HK-2 (cell line): ENCODE measurements around the gene IFI27L1.

ENCODE experiments used
- DNase-seq: peaks from one replicate; pipeline ENCODE4 v3.0.0-alpha.2; 2018; ENCODE audit not compliant: unreplicated experiment

IFI27L1 gene

DNA sequence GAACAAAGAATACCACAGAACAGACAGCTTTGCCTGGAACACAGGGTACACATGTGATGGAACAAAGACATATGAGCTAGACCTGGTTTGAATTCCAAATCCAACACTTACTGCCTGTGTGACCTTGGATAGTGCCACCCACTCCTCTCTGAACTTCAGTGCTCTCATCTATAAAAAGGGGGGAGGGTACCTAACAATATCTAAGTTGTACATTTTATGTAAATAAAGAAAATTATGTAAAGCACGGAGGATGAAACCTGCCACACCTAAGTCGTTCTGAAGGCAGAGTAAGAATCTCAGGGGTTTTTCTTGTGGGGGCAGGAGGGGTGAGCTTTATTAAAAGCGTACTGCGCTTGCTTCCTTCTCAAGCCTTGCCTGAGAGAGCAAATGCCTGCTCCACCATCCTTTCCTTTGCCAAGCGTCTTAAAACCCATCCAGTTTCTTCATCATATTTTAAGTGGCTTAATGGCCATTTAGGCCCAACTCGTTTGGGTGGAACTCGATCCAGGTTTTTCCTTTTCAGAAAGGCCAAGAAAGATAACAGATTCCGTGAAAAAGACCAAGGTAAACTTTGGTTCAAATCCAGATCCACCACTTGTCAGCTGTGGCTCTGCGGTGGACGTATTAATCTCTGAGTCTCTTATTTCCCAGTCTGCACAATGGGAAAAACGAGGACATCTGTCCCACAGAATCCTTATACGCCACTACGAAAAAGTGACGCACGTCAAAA, 1.1 kb upstream of the IFI27L1 start:
- DNase-seq: no peak

DNA sequence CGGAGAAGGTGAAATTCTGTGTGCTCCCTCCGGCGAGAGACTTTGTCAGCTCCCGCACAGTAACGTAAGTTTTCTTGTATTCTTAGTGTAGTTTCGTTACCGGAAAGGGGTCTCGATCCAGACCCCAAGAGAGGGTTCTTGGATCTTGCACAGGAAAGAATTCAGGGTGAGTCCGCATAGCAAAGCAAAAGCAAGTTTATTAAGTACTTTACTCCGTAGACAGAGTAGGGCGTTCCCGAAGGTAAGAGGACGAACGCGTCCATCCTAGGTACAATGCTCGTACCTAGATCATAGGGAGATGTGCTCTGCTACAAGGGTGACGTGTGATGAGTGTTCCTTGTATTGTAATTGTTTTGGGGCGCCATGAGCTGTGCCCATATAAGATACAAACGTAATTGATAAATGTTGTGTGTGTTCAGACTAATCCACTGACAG, 293 bp downstream of the IFI27L1 start:
- no peak for DNase-seq

DNA sequence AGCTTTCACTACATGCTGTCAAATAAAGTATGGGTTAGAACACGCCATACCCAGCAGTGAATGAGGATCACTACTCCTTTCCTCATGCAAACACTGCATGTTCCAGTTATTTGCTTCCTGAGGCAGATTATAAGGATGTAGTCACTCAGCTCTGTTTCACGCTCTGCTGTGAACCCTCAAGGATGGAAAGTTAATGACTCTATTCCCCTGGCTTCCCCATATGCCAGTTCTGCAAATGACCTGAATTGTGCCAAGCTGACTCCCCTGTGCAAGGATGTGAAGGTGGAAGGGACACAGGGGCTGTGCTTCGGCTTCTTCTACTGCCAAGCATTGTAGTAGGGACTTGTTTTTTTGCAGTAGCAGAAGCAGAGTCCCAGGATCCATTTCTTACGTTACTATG, 6.8 kb downstream of the IFI27L1 start:
- DNase-seq: no peak

DNA sequence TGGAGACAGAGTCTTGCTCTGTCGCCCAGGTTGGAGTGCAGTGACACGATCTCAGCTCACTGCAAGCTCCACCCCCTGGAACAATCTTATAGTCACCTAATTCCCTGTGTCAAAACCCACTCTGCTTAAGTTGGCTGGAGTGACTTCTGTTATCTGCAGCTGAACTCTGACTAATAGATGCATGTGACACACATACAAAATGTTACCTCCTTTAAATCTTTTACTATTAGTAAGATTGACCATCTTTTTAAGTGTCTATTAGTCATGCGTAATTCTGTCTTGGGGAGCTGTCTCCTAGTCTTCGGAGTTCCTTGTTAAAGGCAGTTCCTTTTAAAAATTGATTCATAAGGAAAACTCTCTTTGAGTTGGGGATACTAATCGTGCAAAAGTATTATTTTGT, 7.4 kb downstream of the IFI27L1 start:
- no peak for DNase-seq

DNA sequence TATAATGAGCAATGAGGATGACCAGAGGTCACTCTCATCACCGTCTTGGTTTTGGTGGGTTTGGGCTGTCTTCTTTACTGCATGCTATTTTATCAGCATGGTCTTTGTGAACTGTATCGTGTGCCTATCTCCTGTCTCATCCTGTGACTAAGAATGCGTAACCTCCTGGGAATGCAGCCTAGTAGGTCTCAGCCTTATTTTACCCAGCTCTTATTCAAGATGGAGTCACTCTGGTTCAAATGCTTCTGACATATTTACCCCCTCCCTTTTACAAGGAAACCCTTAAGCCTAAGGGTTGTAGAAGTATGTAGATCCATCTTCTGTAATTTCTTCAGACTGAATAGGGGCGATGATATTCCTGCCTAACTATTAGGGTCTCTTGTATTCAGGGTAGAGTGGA, 8.4 kb downstream of the IFI27L1 start:
- no peak for DNase-seq

DNA sequence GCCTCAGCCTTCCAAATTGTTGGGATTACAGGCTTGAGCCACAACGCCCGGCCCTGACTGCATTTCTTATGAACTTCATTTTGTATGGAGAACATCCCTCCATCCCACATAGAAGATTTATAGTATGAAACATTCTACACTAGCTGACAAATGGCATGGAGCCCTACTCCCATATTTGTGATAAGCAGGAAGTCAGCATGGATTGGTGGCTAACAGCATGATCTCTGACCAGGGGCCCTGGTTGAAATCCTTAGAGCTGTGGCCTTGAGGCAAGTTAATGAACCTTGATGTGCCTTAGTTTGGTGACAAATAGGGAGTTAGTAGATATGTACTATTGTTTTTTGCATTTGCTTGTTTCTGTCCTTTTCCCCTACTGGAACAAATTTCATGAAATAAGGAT, 12.3 kb downstream of the IFI27L1 start:
- DNase-seq: no peak

DNA sequence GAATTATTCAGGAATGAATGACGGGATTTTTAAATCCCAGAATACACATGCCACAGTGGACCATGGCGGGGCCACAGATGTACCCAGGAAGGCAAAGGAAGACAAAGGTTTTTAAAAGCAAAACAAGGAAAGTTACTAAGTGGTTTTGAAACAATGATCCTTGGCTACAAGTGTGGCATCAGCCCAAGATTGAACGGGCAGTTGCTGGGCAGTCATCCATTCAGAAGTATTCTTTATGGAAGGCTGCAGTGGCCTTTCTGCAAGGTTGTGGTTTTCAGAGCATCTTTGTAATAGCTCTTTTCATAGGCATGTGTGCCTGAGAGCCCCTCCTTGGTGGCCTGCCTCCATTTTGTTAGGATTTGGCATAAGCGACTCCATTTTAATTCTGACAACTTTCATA, 16.0 kb downstream of the IFI27L1 start:
- no peak for DNase-seq

DNA sequence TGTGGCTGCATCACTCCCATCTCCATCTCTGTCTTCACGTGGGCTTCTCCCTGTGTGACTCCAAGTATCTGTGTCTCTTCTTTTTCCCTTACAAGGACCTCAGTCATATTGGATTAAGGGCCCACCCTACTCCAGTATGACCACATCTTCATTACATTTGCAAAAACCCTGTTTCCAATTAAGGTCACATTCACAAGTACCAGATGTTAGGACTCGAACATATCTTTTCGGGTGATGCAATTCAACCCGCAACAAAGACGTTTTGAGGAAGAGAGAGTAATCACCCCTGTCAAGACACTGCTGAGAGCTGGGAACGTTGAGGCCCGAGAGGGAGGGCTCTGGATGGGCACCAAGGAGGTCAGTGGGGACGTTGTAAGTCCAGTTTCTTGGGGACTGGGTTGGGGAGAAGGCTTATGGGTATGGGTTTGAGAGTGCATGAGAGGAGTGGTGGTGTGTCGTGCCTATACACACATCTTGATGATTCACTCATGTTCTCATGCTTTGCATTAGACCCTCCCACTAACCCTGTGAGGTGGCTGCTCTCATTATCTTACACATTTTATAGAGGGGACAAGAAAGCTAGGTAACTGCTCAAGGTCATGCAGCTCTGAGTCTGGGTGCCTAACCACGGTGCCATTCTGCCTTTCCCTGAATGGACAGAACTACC, 17.3 kb downstream of the IFI27L1 start:
- no peak for DNase-seq

DNA sequence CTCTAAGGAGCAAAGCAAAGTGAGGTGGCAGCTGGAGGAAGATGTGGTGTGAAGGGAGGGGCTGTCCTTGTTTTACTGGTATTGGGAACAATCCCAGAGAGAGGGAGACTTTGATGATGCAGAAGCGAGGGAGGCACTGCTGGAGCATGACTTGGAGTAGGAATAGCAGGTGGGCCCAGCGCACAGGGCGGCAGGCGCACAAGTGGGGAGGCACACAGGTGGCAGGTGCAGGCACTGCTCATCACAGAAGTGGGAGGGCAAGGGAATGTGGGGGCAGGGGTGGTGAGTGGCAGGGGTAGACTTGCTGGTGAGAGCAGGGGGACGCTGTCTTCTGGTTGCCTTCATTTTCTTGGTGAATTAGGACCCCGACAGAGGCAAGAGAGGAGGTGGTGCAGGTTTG, 17.9 kb downstream of the IFI27L1 start:
- no peak for DNase-seq

DNA sequence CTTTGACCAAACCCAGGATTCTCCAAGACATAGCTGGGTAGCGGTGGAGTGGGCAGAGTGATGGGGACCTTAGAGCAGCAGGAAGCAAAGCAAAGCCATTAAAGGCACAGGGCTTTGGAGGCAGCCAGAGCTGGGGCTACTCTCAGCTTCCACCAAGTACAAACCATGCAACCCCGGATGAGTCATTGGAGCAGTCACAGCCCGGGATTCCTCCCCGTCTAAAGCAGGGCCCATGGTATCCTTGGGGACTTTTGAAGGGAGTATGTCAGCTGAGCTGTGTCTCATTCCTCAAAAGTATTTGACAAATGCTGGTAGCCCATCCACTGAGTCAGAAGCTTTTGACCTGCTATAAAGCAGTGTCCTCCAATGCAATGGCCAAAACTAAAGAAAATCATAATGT, 19.7 kb downstream of the IFI27L1 start:
- peak; percentile 60 for DNase-seq

DNA sequence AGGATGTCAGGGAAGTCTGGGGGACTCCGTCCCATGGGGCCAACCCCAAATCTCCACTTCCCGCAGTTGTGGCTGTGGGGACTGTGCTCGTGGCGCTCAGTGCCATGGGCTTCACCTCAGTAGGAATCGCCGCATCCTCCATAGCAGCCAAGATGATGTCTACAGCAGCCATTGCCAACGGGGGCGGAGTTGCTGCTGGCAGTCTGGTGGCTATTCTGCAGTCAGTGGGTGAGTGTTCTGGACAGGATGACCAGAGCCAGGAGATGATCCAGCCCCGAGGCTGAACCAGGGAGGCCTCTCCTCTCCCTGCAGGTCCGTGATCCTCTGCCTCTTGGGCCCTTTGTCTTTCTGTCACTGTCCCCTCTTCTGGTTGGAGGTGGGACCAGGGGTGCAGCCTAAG, 20.6 kb downstream of the IFI27L1 start:
- no peak for DNase-seq

DNA sequence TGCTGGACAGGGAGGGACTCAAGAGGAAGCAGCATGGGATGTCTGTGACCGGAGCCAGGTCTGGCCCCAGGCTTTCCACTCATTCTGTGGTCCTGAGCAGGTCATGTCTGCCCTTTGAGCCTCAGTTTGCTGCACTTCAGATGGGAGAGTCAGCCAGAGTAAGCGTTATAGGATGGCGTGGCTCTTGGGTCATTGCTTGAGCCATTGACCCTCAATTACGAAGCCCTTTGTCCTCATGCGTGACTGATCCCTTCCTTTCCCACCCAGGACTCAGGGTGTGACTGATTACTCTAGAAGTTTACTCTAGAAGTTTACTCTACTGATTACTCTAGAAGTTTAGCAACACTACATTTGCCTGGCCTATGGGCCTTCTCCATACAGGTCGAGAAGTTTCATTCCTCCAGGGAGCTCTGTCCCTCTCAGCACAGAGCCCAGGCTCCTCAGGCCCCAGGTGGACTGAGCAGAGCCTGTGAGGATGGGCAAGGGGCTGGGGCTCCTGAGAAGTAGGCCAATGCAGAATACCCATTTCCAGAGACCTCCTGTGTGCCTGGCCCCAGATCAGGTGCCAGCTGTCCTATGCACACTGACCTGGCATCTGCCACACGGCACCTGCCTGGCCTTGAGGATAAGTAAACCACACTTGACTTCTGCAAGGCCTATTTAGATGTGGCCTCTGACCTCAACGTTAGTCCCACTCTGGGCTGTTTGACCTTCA, 21.8 kb downstream of the IFI27L1 start:
- no peak for DNase-seq

DNA sequence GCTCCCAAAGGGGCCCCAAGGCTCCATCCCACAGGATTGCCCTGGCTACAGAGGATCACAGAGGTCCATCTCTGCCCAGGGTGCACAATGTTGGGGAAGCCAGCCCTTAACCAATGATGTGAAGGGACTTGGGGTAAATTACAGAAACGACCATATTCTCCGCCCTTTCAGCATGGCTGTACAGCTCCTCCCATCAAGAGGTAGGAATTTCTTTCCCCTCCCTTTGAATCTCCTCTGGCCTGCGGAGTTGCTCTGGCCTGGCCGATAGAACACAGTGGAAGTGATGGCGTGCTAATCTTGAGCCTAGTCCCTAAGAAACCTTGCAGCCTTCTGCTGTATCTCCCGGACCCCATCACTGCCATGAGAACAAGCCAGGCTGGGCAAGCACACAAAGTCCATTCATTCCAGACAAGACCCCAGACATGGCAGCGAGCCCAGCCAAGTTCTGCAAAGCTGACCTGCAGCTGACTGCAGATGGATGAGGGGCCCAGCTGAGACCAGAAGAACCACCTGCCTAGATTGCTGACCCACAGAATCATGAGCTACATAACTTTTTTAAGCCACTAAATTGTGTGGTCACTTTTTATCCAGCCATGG, 22.5 kb downstream of the IFI27L1 start:
- DNase-seq: no peak

DNA sequence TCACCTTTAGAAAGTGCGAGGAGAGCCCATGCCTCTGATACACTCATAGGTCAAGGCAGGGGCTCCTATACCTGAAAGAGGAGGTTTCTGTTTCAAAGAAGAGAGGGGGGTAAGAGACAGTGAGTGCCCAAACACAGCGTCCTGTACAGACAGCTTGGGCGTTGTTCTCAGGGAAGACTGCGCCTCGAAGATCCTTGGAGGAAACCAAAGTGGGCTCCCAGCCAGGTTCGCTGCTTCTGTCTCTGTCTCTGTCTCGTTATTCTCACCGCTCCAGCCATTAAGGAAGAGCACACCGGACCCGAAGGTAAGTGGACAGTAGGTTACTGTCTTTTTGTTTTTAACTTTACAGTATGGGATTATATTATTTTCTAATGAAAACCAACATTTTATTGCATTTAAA, 23.6 kb downstream of the IFI27L1 start:
- no peak for DNase-seq

DNA sequence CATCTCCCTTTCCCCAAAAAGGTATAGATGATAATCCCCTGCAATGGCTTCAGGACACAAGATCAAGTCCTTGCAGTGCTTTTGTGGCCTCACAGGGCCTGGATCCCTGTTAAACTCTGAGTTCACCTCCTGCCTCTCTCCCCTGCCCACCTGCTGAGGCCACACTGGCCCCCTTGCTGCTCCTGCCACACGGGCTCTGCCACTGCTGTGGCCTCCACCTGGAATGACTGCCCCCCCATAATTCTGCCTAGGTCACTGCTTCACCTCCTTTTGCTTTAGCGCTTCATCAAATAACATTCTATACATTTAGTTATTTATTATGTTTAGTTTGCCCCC, 28.8 kb downstream of the IFI27L1 start:
- no peak for DNase-seq

DNA sequence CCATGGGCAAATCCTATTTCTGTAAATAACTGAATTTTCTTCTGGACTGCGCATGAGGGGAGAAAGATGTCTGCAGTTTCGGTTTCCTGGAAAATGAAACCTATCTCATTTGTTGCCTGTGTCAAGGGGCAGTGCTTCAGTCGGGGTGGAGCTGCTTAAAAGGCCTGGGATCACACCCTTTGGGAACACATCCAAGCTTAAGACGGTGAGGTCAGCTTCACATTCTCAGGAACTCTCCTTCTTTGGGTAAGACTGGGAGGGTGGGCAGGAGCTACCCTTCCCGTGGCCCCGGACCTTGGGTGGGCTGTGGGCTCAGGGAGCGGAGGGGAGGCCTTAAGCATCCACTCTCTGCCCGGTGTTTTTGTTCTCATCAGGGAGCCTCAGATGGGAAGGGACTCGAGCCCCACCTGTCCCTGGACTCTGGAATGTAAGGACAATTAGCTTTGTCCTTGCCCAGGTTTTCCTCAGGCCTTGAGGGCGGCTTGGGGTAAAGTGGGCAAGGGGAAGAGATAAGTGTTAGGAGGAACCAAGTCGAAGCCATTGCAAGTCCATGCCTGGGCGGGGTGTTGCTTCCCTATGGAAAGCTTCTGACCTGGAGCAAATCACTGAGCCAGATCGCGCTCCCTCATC, 29.6 kb downstream of the IFI27L1 start, which contains the start of gene IFI27:
Gene IFI27, plus strand, starts transcription at position 185 of the 630 bp plus-strand sequence.
- no peak for DNase-seq

DNA sequence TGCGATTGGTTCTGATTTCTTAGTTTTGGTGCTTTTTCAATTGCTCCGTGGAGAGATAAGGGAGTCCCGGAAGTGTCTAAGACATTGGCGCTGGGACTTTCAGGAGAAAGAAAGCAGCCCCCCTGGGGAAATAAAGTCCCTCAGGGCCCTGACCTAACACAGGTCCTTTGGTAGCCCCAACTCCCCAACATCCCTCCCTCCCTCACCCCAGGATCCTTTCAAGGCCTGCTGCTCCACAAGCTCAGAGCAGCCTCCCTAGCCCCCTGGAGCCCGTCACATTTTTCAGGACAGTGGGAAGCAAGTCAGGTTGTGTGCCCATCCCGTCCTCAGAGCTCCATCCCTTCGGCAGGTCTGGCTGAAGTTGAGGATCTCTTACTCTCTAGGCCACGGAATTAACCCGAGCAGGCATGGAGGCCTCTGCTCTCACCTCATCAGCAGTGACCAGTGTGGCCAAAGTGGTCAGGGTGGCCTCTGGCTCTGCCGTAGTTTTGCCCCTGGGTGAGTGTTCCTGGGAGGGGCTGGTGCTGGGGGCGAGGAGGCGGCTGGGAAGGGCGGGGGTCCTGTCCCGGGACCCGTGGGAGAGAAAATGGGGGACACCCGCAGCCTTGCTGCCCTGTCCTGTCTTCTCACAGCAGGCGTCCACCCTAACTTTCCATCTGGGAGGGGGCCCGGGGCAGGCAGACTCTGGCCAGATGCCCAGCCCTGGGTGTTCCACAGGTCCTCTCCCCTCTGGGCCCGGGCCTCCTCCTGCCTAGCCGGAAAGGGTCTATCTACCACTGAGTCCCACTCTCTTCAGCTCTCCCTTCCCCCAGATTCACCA, 30.4 kb downstream of the IFI27L1 start:
- DNase-seq: no peak

DNA sequence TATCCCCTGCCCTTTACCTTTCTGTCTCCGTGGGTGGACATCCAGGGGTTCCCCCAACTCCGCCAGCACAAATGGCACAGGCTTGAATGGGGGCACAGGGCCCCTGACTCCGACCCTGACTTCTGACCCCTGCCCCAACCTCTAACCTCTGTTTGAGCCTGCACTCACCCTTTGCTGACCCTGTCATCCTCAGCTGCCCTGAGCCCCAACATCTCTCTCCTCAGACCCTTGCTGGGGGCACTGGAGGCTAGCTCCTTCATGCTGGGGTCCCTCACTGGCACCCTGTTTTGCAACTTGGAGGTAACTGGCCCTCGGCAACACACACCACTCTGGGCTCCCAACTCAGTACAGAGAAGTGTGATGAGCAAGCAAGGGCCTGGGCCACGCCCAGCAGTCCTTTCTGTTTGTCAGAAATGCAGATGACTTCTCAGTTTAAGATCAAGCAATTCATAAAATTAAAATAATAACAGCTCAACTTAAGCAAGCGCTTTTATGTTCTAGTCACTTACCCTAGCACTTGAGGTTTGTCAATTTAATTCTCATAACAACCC, 31.5 kb downstream of the IFI27L1 start:
- DNase-seq: no peak

DNA sequence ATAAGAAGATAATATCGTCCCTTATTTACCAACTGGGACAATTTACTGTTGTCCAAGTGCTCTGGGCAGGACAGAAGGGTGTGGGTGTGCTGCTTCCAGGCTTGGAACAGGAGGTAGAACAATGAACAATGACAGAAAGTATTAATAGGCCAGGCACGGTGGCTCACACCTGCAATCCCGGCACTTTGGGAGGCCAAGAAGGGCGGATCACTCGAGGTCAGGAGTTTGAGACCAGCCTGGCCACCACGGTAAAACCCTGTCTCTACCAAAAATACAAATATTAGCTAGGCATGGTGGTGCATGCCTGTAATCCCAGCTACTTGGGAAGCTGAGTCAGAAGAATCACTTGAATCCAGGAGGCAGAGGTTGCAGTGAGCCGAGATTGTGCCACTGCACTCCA, 32.0 kb downstream of the IFI27L1 start:
- DNase-seq: no peak

DNA sequence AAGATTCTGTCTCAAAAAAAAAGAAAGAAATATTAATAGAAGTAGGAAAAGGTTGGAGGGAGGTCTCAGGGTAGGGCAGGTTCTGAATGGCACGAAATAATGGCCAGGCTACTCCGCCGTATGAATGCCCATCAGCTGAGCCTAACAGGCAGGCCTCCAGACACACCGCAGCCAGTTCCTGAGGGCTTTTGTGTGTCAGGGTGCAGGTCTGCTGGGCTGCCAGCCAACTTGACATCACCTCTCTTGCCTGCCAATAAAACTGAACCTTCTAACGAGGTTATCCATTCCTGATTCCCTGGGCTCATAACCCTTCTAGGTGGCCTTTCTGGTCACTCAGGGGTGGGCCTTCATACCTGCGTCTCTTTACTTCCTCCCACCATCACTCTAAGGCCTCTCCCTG, 32.4 kb downstream of the IFI27L1 start:
- DNase-seq: no peak
